Type B pancreatic cell (in vitro differentiated cells): ENCODE data around the gene PDLIM4. TPM values are rescaled to one million over a fixed set of nuclear protein-coding genes. Genes with fewer than 3 reads are reported as not detected.

Source experiments
- DNase-seq: peaks from one replicate; pipeline ENCODE4 v3.0.0; 2021; ENCODE audit warnings: mixed read lengths; ENCODE audit not compliant: unreplicated experiment; ENCODE audit errors: extremely low spot score
- H3K27ac Mint-ChIP-seq: 2 replicates; pipeline ENCODE4 v1.8.0; 2021; ENCODE audit warnings: mild to moderate bottlenecking, mixed read lengths
- H3K27me3 Mint-ChIP-seq: 2 replicates; pipeline ENCODE4 v1.8.0; 2021; ENCODE audit warnings: mixed read lengths
- H3K36me3 Mint-ChIP-seq: 2 replicates; pipeline ENCODE4 v1.8.0; 2021; ENCODE audit warnings: mixed read lengths
- H3K4me1 Mint-ChIP-seq: one replicate; pipeline ENCODE4 v1.8.0; 2021; ENCODE audit warnings: mixed read lengths; ENCODE audit not compliant: unreplicated experiment
- H3K4me3 Mint-ChIP-seq: 2 replicates; pipeline ENCODE4 v1.8.0; 2021; ENCODE audit warnings: mild to moderate bottlenecking, mixed read lengths
- H3K9me3 Mint-ChIP-seq: 2 replicates; pipeline ENCODE4 v1.8.0; 2021; ENCODE audit warnings: mixed read lengths
- microRNA-seq: library from miRNA; unstranded; fragments of <30 nt; microRNA quantifications from one replicate; pipeline ENCODE4, GENCODE V29; 2020
- total RNA-seq: library from RNA; stranded (reverse); gene quantifications from 2 replicates; pipeline ENCODE4 v1.2.1, GENCODE V29; 2021; ENCODE audit warnings: low replicate concordance
- TF ChIP-seq, protein P1 (sequence below): fragments of 200-600 bp; sonication (generic); conservative IDR thresholded peaks from 2 replicates; pipeline ENCODE4 v1.5.0; 2021; ENCODE audit warnings: antibody characterized with exemption, mild to moderate bottlenecking

The PDLIM4 gene
- total RNA-seq, 1 donor from 2014 or later, result 43.8 TPM

DNA sequence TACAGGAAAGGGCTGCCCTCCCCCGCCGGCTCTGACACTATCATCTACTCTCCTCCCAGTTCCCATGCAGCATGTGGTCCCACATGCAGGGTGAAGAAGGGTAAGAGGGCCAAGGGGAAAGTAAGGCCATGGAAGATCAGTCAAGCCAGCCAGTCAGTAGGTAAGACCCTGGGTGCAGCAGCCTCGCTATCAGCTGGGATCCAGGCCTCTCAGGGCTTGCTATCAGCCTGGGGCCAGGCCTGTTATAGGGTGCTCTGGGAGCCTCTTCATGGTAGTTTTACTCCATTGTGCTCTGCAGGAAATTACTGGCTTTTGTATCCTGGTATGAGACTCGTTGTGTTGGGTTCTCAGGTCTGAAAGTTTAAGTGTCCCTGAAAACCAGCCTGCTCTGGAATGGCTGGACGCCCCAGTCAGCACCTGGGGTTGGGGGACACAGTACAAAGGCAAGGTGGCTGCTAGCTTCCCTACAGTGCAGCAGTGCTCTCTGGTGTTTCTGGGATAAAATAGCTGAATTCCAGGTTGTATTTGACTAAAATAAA is 58.1 kb downstream of the PDLIM4 start:
- Mint-ChIP-seq H3K27ac (no peak overlapping the region), H3K36me3 (no peaks in the 10 kb centered on the region), H3K4me1 (peaks cover 5% of the 10 kb centered on the region), H3K4me3 (no peak overlapping the region), H3K27me3 (no peaks in the 10 kb centered on the region), H3K9me3 (no peaks in the 10 kb centered on the region)
- DNase-seq, result no peak
- TF ChIP-seq, protein P1, sequence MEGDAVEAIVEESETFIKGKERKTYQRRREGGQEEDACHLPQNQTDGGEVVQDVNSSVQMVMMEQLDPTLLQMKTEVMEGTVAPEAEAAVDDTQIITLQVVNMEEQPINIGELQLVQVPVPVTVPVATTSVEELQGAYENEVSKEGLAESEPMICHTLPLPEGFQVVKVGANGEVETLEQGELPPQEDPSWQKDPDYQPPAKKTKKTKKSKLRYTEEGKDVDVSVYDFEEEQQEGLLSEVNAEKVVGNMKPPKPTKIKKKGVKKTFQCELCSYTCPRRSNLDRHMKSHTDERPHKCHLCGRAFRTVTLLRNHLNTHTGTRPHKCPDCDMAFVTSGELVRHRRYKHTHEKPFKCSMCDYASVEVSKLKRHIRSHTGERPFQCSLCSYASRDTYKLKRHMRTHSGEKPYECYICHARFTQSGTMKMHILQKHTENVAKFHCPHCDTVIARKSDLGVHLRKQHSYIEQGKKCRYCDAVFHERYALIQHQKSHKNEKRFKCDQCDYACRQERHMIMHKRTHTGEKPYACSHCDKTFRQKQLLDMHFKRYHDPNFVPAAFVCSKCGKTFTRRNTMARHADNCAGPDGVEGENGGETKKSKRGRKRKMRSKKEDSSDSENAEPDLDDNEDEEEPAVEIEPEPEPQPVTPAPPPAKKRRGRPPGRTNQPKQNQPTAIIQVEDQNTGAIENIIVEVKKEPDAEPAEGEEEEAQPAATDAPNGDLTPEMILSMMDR, result no peak

DNA sequence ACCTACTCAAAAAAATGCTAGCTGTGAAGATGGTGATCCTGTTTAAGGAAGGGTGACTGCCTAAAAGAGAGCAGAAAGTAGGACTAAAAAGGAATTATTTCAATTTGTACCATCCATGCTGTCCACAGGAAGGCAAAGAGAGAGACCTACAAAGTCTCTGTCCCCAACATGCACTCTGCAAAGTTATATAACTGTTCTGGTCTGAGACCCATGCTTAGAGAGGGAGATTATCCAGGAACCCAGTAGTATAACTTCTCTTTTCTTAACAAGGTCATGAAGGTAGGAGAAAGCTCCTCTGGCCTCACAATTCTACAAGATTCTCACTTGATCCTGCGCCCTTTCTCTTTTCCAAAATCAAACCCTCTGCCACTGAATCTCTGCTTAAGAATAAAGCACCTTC is 62.5 kb downstream of the PDLIM4 start:
- Mint-ChIP-seq H3K27ac (no peak overlapping the region), H3K4me3 (no peak overlapping the region), H3K27me3 (no peaks in the 10 kb centered on the region), H3K4me1 (peaks cover 20% of the 10 kb centered on the region), H3K36me3 (peaks cover 10% of the 10 kb centered on the region), H3K9me3 (no peaks in the 10 kb centered on the region)
- TF ChIP-seq, protein P1, result no peak
- no peak for DNase-seq

DNA sequence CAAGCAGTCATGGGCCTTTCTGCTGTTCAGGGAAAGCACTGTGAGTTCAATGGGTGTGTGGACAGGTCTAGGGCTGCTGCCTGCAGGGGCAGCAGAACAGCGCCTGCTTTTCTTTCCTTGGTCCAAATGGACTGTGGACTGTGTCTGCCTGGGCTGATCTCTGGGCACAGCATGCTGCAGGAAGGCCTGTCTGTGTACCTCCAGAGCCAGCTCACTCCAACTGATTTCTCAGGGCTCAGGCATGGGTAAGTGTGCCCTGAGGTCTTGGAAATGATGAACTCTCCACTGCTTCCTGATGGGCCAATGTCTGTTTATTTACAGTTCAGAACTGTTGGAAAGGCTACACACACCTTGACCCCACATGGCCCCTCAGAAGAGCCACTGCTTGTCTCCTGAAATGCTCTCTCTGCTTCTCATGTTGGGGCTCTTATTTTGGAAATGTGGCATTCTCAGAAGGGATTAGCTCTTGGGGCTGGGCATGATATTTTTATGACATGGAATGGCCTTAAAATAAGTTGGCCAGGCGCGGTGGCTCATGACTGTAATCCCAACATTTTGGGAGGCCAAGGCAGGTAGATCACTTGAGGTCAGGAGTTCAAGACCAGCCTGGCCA is 63.7 kb downstream of the PDLIM4 start:
- TF ChIP-seq, protein P1, result no peak
- DNase-seq, result no peak
- H3K9me3 Mint-ChIP-seq, result no peaks in the 10 kb centered on the region
- H3K27ac Mint-ChIP-seq, result no peak overlapping the region
- H3K36me3 Mint-ChIP-seq, result peaks cover 10% of the 10 kb centered on the region
- H3K4me1 Mint-ChIP-seq, result peaks cover 28% of the 10 kb centered on the region
- no peak overlapping the region for H3K4me3 Mint-ChIP-seq
- H3K27me3 Mint-ChIP-seq, result no peaks in the 10 kb centered on the region

DNA sequence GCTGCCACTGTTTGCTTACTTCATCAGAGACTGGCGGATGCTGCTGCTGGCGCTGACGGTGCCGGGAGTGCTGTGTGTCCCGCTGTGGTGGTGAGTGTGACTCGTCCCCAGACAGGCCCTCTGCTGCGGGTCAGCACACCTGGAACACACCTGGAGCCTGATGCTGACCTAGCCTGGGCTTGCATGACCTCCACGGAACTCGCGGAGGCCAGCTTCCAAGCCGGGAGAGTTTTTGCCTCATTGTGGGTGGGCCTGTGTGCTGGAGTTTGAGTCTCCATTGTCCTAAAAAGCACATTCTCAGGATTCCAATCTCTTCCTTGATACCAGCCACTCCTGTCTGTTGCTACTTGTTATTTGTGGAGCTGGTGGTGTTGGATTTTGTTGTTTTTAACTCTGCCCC is 64.8 kb downstream of the PDLIM4 start:
- peaks cover 29% of the 10 kb centered on the region for H3K4me1 Mint-ChIP-seq
- H3K4me3 Mint-ChIP-seq, result peak overlapping the region; percentile 17
- DNase-seq, result no peak
- no peaks in the 10 kb centered on the region for H3K9me3 Mint-ChIP-seq
- peak overlapping the region; percentile 53 for H3K27ac Mint-ChIP-seq
- H3K27me3 Mint-ChIP-seq, result no peaks in the 10 kb centered on the region
- peaks cover 10% of the 10 kb centered on the region for H3K36me3 Mint-ChIP-seq
- TF ChIP-seq, protein P1, result no peak

Small RNAs within 50 kb of the gene (microRNA-seq; reads per million reads assigned to microRNA genes)
- gene MIR6830, result not detected

Other genes starting within 250 kb of the PDLIM4 start
- 0.97 and 2.8 TPM in 2 replicates for gene ACSL6, start 246.0 kb upstream of the PDLIM4 start, total RNA-seq
- not detected in 2 replicates for gene IL3, start 197.0 kb upstream of the PDLIM4 start, total RNA-seq
- not detected in 2 replicates for gene CSF2, start 183.9 kb upstream of the PDLIM4 start, total RNA-seq
- gene P4HA2, start 29.8 kb upstream of the PDLIM4 start, total RNA-seq, result 38.5 and 56.3 TPM in 2 replicates
- gene SLC22A4, start 36.7 kb downstream of the PDLIM4 start, total RNA-seq, result 1.3 and 2.0 TPM in 2 replicates
- 21.6 and 39.3 TPM in 2 replicates for gene SLC22A5, start 112.0 kb downstream of the PDLIM4 start, total RNA-seq
- 50.1 and 77.4 TPM in 2 replicates for gene IRF1, start 233.1 kb downstream of the PDLIM4 start, total RNA-seq